Activated CD8-positive, alpha-beta memory T cell treated with anti-CD3 and anti-CD28 coated beads for 4 hours (primary cell): Measurements from ENCODE around the gene IGSF8.

Experiments used
- DNase-seq, 2 donors: peaks; one replicate each; pipeline ENCODE4 v3.0.0-alpha.2; 2020; ENCODE audit warnings: low read depth in 2 of 2

The IGSF8 gene

GRCh38 chr1:160105155-160105554 lies 6.7 kb upstream of the IGSF8 start:
- DNase-seq = no peak

- DNase-seq = no peak
These were observed 6.1 kb upstream of the IGSF8 start for GRCh38 chr1:160104486-160104885.

GRCh38 chr1:160103658-160104408 lies 5.4 kb upstream of the IGSF8 start:
- DNase-seq = no peak

- no peak for DNase-seq
These were observed 3.5 kb upstream of the IGSF8 start for GRCh38 chr1:160101717-160102522.

GRCh38 chr1:160101037-160101716 lies 2.8 kb upstream of the IGSF8 start:
- DNase-seq = peak; percentile 56 to 61

GRCh38 chr1:160099716-160100375 lies 1.4 kb upstream of the IGSF8 start:
- DNase-seq = no peak

- peak; percentile 97 to 98 for DNase-seq
These were observed 588 bp upstream of the IGSF8 start for GRCh38 chr1:160098852-160099561.

GRCh38 chr1:160097151-160097910 lies 1.1 kb downstream of the IGSF8 start:
- DNase-seq = no peak

- DNase-seq = no peak
These were observed 1.9 kb downstream of the IGSF8 start for GRCh38 chr1:160096274-160097116.

GRCh38 chr1:160095382-160096105 lies 2.9 kb downstream of the IGSF8 start:
- DNase-seq = no peak

GRCh38 chr1:160094806-160095205 lies 3.6 kb downstream of the IGSF8 start:
- DNase-seq = no peak

GRCh38 chr1:160094291-160094625 lies 4.2 kb downstream of the IGSF8 start:
- no peak for DNase-seq

GRCh38 chr1:160093624-160094290 lies 4.7 kb downstream of the IGSF8 start:
- no peak for DNase-seq

- DNase-seq = no peak
These were observed 5.4 kb downstream of the IGSF8 start for GRCh38 chr1:160093069-160093395.

- no peak for DNase-seq
These were observed 5.9 kb downstream of the IGSF8 start for GRCh38 chr1:160092366-160093068.

- no peak for DNase-seq
These were observed 6.7 kb downstream of the IGSF8 start for GRCh38 chr1:160091666-160092223.

- no peak for DNase-seq
These were observed 7.7 kb downstream of the IGSF8 start for GRCh38 chr1:160090760-160091159.

- no peak for DNase-seq
These were observed 8.5 kb downstream of the IGSF8 start for GRCh38 chr1:160089883-160090282.
